ENCODE data around the gene TOGARAM1.

Gene TOGARAM1

GRCh38 chr14:44955528-44955927 lies 6.5 kb upstream of the TOGARAM1 start:
- no peak for TF ChIP-seq CTBP1 (IDR thresholded peaks at IDR 0.05; ENCODE audit: borderline replicate concordance)
- no peak for TF ChIP-seq TARDBP (IDR thresholded peaks at IDR 0.05)
- TF ChIP-seq ARNT (IDR thresholded peaks at IDR 0.05) = no peak
- no peak for TF ChIP-seq HDGF (IDR thresholded peaks at IDR 0.05; ENCODE audit: borderline replicate concordance)
- TF ChIP-seq, protein P1, sequence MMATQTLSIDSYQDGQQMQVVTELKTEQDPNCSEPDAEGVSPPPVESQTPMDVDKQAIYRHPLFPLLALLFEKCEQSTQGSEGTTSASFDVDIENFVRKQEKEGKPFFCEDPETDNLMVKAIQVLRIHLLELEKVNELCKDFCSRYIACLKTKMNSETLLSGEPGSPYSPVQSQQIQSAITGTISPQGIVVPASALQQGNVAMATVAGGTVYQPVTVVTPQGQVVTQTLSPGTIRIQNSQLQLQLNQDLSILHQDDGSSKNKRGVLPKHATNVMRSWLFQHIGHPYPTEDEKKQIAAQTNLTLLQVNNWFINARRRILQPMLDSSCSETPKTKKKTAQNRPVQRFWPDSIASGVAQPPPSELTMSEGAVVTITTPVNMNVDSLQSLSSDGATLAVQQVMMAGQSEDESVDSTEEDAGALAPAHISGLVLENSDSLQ (IDR thresholded peaks at IDR 0.05) = no peak
- TF ChIP-seq FOXM1 (IDR thresholded peaks at IDR 0.05; ENCODE audit: borderline replicate concordance) = no peak
- TF ChIP-seq ELF4 (IDR thresholded peaks at IDR 0.05) = no peak
- TF ChIP-seq SUZ12 (IDR thresholded peaks at IDR 0.05) = no peak
- TF ChIP-seq SP1 (IDR thresholded peaks at IDR 0.05) = no peak
- no peak for TF ChIP-seq L3MBTL2 (conservative IDR thresholded peaks at IDR 0.05)
- TF ChIP-seq FOXA1 (IDR thresholded peaks at IDR 0.05) = no peak
- TF ChIP-seq LEF1 (IDR thresholded peaks at IDR 0.05; ENCODE audit: borderline replicate concordance) = no peak
- TF ChIP-seq FOXK2 (IDR thresholded peaks at IDR 0.05) = no peak
- ChIA-PET POLR2A (no interaction called here), CTCF (no interaction called here)
- no peak for DNase-seq (ENCODE audit: extremely low spot score)

- CTCF ChIA-PET = no interaction called here
- DNase-seq (ENCODE audit: extremely low spot score) = no peak
- POLR2A ChIA-PET = no interaction called here
- TF ChIP-seq NFRKB (IDR thresholded peaks at IDR 0.05) (no peak), L3MBTL2 (conservative IDR thresholded peaks at IDR 0.05) (no peak), HDGF (IDR thresholded peaks at IDR 0.05; ENCODE audit: borderline replicate concordance) (no peak), CTBP1 (IDR thresholded peaks at IDR 0.05; ENCODE audit: borderline replicate concordance) (no peak), TARDBP (IDR thresholded peaks at IDR 0.05) (no peak), FOXK2 (IDR thresholded peaks at IDR 0.05) (no peak), ELF4 (IDR thresholded peaks at IDR 0.05) (no peak), ARNT (IDR thresholded peaks at IDR 0.05) (no peak), SP1 (IDR thresholded peaks at IDR 0.05) (no peak), SUZ12 (IDR thresholded peaks at IDR 0.05) (no peak)
- TF ChIP-seq, protein P1 (IDR thresholded peaks at IDR 0.05) = no peak
Observed at GRCh38 chr14:44956866-44957265, 5.1 kb upstream of the TOGARAM1 start.

- CTCF ChIA-PET = no interaction called here
- TF ChIP-seq L3MBTL2 (conservative IDR thresholded peaks at IDR 0.05) = no peak
- no peak for TF ChIP-seq ARNT (IDR thresholded peaks at IDR 0.05)
- no peak for TF ChIP-seq SUZ12 (IDR thresholded peaks at IDR 0.05)
- TF ChIP-seq FOXK2 (IDR thresholded peaks at IDR 0.05) = no peak
- no peak for TF ChIP-seq HDGF (IDR thresholded peaks at IDR 0.05; ENCODE audit: borderline replicate concordance)
- TF ChIP-seq BHLHE40 (IDR thresholded peaks at IDR 0.05; ENCODE audit: borderline replicate concordance) = no peak
- TF ChIP-seq LEF1 (IDR thresholded peaks at IDR 0.05; ENCODE audit: borderline replicate concordance) = no peak
- no peak for TF ChIP-seq FOXA1 (IDR thresholded peaks at IDR 0.05)
- TF ChIP-seq, protein P1 (IDR thresholded peaks at IDR 0.05) = no peak
- no peak for TF ChIP-seq FOXM1 (IDR thresholded peaks at IDR 0.05; ENCODE audit: borderline replicate concordance)
- no peak for TF ChIP-seq ELF4 (IDR thresholded peaks at IDR 0.05)
- TF ChIP-seq ZNF384 (IDR thresholded peaks at IDR 0.05) = no peak
- no peak for TF ChIP-seq CTBP1 (IDR thresholded peaks at IDR 0.05; ENCODE audit: borderline replicate concordance)
- TF ChIP-seq NFRKB (IDR thresholded peaks at IDR 0.05) = no peak
- no peak for DNase-seq (ENCODE audit: extremely low spot score)
- POLR2A ChIA-PET = interaction anchor here (5.3 kb wide), 1 partner anchor 176 kb away, joined by 32 read pairs; the partner anchor contains the start of genes FANCM and FKBP3
Observed at GRCh38 chr14:44959538-44959937, 2.5 kb upstream of the TOGARAM1 start.

GRCh38 chr14:44960146-44960545 lies 1.8 kb upstream of the TOGARAM1 start:
- CTCF ChIA-PET = interaction anchor here (0.7 kb wide), 2 partner anchors 46 to 415 kb away, joined by 3 read pairs; no protein-coding TSS in a partner anchor
- POLR2A ChIA-PET = interaction anchor here (1.0 to 5.3 kb wide), 3 partner anchors 19 to 175 kb away, joined by 3 to 32 read pairs (median 3); partner anchors contain the start of genes FANCM, FKBP3 and PRPF39
- DNase-seq (ENCODE audit: extremely low spot score) = no peak
- TF ChIP-seq SP1 (IDR thresholded peaks at IDR 0.05) (no peak), ZNF384 (IDR thresholded peaks at IDR 0.05) (no peak), FOXK2 (IDR thresholded peaks at IDR 0.05) (no peak), L3MBTL2 (conservative IDR thresholded peaks at IDR 0.05) (no peak), FOXM1 (IDR thresholded peaks at IDR 0.05; ENCODE audit: borderline replicate concordance) (no peak), CTBP1 (IDR thresholded peaks at IDR 0.05; ENCODE audit: borderline replicate concordance) (no peak), TARDBP (IDR thresholded peaks at IDR 0.05) (no peak), HDGF (IDR thresholded peaks at IDR 0.05; ENCODE audit: borderline replicate concordance) (no peak), NFRKB (IDR thresholded peaks at IDR 0.05) (no peak), ARNT (IDR thresholded peaks at IDR 0.05) (no peak), ELF4 (IDR thresholded peaks at IDR 0.05) (no peak), FOXA1 (IDR thresholded peaks at IDR 0.05) (no peak), BHLHE40 (IDR thresholded peaks at IDR 0.05; ENCODE audit: borderline replicate concordance) (no peak), SUZ12 (IDR thresholded peaks at IDR 0.05) (no peak), LEF1 (IDR thresholded peaks at IDR 0.05; ENCODE audit: borderline replicate concordance) (no peak)
- TF ChIP-seq, protein P1 (IDR thresholded peaks at IDR 0.05) = no peak

GRCh38 chr14:44960646-44961045 lies 1.3 kb upstream of the TOGARAM1 start:
- ChIA-PET POLR2A (interaction anchor here (1.0 to 5.3 kb wide), 3 partner anchors 19 to 175 kb away, joined by 3 to 32 read pairs (median 3); partner anchors contain the start of genes FANCM, FKBP3 and PRPF39), CTCF (interaction anchor here (0.7 kb wide), 2 partner anchors 47 to 414 kb away, joined by 3 read pairs; no protein-coding TSS in a partner anchor)
- TF ChIP-seq LEF1 (IDR thresholded peaks at IDR 0.05; ENCODE audit: borderline replicate concordance) = no peak
- no peak for TF ChIP-seq FOXK2 (IDR thresholded peaks at IDR 0.05)
- no peak for DNase-seq (ENCODE audit: extremely low spot score)
